ENCODE data around the gene IGSF3.
"Not testable (repeated sequence)": the region's sequence is repeated elsewhere in the genome, so short reads cannot be mapped to it uniquely, and the experiment has no call there.

IGSF3 gene

GRCh38 chr1:116595946-116596741, 71.4 kb downstream of the IGSF3 start:
- H3K4me3 ChIP-seq (ENCODE audit: low read depth, low read length) = peak overlapping the region; percentile 34
- not testable (repeated sequence) for H3K36me3 ChIP-seq, H3K9me3 ChIP-seq

GRCh38 chr1:116595065-116595840, 72.3 kb downstream of the IGSF3 start:
- not testable (repeated sequence) for H3K9me3 ChIP-seq; H3K4me1 ChIP-seq; H3K4me3 ChIP-seq (ENCODE audit: low read depth, low read length); H3K36me3 ChIP-seq; H3K27me3 ChIP-seq; DNase-seq
- peak; percentile 45 for TF ChIP-seq CTCF (IDR thresholded peaks at IDR 0.05; ENCODE audit: low read depth, low read length)

More at GRCh38 chr1:116595946-116596741, 71.4 kb downstream of the IGSF3 start:
- H3K27me3 ChIP-seq, H3K4me1 ChIP-seq: not testable (repeated sequence)
- peak; percentile 64 for DNase-seq
- peak; percentile 61 for TF ChIP-seq CTCF (IDR thresholded peaks at IDR 0.05; ENCODE audit: low read depth, low read length)

GRCh38 chr1:116593977-116594376, 73.6 kb downstream of the IGSF3 start:
- H3K4me3 ChIP-seq (ENCODE audit: low read depth, low read length); H3K36me3 ChIP-seq; DNase-seq; H3K9me3 ChIP-seq; H3K27me3 ChIP-seq: not testable (repeated sequence)
- H3K4me1 ChIP-seq = peaks cover 11% of the 10 kb centered on the region

GRCh38 chr1:116593401-116593800, 74.1 kb downstream of the IGSF3 start:
- DNase-seq; H3K9me3 ChIP-seq; H3K36me3 ChIP-seq; H3K4me3 ChIP-seq (ENCODE audit: low read depth, low read length); H3K27me3 ChIP-seq: not testable (repeated sequence)
- peaks cover 12% of the 10 kb centered on the region for H3K4me1 ChIP-seq

- not testable (repeated sequence) for H3K4me3 ChIP-seq (ENCODE audit: low read depth, low read length); H3K27me3 ChIP-seq; DNase-seq; H3K9me3 ChIP-seq; H3K36me3 ChIP-seq
- peaks cover 12% of the 10 kb centered on the region for H3K4me1 ChIP-seq
Measured at GRCh38 chr1:116591951-116592605, 75.5 kb downstream of the IGSF3 start.

- DNase-seq; H3K36me3 ChIP-seq; H3K27me3 ChIP-seq; H3K4me1 ChIP-seq; H3K4me3 ChIP-seq (ENCODE audit: low read depth, low read length); H3K9me3 ChIP-seq: not testable (repeated sequence)
Measured at GRCh38 chr1:116591006-116591950, 76.3 kb downstream of the IGSF3 start.

GRCh38 chr1:116590359-116591005, 77.1 kb downstream of the IGSF3 start:
- H3K4me1 ChIP-seq; H3K27me3 ChIP-seq; H3K36me3 ChIP-seq; H3K9me3 ChIP-seq; H3K4me3 ChIP-seq (ENCODE audit: low read depth, low read length); DNase-seq: not testable (repeated sequence)

GRCh38 chr1:116589101-116589735, 78.3 kb downstream of the IGSF3 start:
- H3K4me3 ChIP-seq (ENCODE audit: low read depth, low read length); H3K9me3 ChIP-seq; H3K27me3 ChIP-seq; H3K4me1 ChIP-seq; H3K36me3 ChIP-seq: not testable (repeated sequence)
- peak; percentile 35 for DNase-seq
